ENCODE data around the gene ZFP57.

DNA sequence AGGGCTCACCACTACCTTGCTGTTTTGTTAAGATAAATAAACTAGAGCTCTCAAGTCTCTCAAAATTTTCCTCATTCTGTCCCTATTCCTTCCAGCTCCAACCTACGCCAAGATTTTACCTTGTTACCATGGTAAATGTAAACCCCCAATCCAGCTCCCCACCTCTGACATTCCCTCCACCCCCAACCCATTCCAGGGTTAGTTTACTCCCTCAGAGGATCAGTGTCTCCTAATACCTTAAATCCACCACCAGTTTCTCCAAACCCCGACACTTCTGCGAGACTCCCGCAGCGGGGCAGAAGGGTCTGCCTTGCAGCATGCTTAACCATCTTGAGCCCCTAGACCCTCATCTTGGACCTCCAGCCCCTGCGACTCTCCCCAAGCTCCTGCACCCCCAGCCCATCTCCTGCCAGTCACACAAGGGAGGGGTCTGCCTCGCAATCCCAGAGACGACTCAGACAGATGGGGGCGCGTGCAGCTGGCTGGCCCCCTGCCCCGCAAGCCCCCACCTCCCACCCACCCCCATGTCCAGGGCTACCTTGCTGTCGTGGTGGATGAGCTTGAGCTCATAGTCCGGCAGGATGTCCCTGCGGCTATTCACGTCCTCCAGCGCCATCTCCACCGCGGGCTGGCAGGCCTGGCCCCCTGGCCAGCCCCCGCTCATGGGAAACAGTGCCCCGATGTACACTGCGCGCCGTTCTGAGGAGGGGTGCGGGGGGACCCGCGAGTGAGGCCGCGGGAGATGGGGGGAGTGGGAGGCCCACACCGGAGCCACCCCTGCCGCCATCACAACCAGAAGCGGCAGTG is 53.8 kb downstream of the ZFP57 start:
- TF ChIP-seq, protein P1, sequence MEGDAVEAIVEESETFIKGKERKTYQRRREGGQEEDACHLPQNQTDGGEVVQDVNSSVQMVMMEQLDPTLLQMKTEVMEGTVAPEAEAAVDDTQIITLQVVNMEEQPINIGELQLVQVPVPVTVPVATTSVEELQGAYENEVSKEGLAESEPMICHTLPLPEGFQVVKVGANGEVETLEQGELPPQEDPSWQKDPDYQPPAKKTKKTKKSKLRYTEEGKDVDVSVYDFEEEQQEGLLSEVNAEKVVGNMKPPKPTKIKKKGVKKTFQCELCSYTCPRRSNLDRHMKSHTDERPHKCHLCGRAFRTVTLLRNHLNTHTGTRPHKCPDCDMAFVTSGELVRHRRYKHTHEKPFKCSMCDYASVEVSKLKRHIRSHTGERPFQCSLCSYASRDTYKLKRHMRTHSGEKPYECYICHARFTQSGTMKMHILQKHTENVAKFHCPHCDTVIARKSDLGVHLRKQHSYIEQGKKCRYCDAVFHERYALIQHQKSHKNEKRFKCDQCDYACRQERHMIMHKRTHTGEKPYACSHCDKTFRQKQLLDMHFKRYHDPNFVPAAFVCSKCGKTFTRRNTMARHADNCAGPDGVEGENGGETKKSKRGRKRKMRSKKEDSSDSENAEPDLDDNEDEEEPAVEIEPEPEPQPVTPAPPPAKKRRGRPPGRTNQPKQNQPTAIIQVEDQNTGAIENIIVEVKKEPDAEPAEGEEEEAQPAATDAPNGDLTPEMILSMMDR (IDR thresholded peaks at IDR 0.05): no peak
- no peak for TF ChIP-seq ZFX (IDR thresholded peaks at IDR 0.05; ENCODE audit: borderline replicate concordance)
